Measurements from ENCODE around the gene NXT1. TPM values are rescaled to one million over a fixed set of nuclear protein-coding genes. Genes with fewer than 3 reads are reported as not detected.

Gene NXT1
- total and polyA plus RNA-seq, 10 of the 15 experiments (the other 5 are each of a cell fraction or from before 2014, with no cell fraction given) = 10.2 to 66.7 (median 44.0) TPM

- Histone ChIP-seq H3K27ac (ENCODE audit: control insufficient read depth, insufficient read depth) (no peak overlapping the region), H2AFZ (ENCODE audit: control insufficient read depth, low read depth, low read length) (no peak overlapping the region), H3K4me2 (ENCODE audit: control insufficient read depth, insufficient read depth) (no peak overlapping the region), H3K4me3 (no peak overlapping the region), H3K9me3 (replicated peaks; ENCODE audit: control insufficient read depth, insufficient read depth, low read length) (no peaks in the 10 kb centered on the region; the same call in 2 of the 3 replicates), H3K27me3 (replicated peaks in 1 of 2; ENCODE audit: control insufficient read depth in 2 of 2, insufficient read depth in 2 of 2, low read length in 1 of 2) (no peaks in the 10 kb centered on the region), H3K36me3 (ENCODE audit: control insufficient read depth in 2 of 2, insufficient read depth in 2 of 2, low read length in 1 of 2) (no peaks in the 10 kb centered on the region), H3K79me2 (ENCODE audit: control insufficient read depth, insufficient read depth, low read length) (no peaks in the 10 kb centered on the region), H3K4me1 (ENCODE audit: control insufficient read depth, insufficient read depth, low read length) (peaks cover 12% of the 10 kb centered on the region), H3K9ac (ENCODE audit: control insufficient read depth, insufficient read depth, low read length) (no peak overlapping the region), H4K20me1 (ENCODE audit: control insufficient read depth, insufficient read depth) (no peaks in the 10 kb centered on the region; the same call in 1 of the 2 replicates)
- no peak for DNase-seq (ENCODE audit: low read depth, low spot score)
- ChIA-PET RAD21 (ENCODE audit: unreplicated experiment) (no interaction called here), CTCF (interaction anchor here (0.6 kb wide), 1 partner anchor 214 kb away, joined by 3 read pairs; no protein-coding TSS in a partner anchor), SMC1A (ENCODE audit: uncharacterized antibody, unreplicated experiment) (interaction anchor here (0.9 kb wide), 1 partner anchor 81 kb away, joined by 4 read pairs; no protein-coding TSS in a partner anchor), POLR2A (no interaction called here)
- intact Hi-C loops (cut with micrococcal nuclease; ENCODE audit: unreplicated experiment) (no loop called here), in situ Hi-C loops (cut with MboI) (no loop called here)
- TF ChIP-seq YY1 (IDR thresholded peaks at IDR 0.05; ENCODE audit: low read depth, low read length) = no peak
- TF ChIP-seq, protein P1, sequence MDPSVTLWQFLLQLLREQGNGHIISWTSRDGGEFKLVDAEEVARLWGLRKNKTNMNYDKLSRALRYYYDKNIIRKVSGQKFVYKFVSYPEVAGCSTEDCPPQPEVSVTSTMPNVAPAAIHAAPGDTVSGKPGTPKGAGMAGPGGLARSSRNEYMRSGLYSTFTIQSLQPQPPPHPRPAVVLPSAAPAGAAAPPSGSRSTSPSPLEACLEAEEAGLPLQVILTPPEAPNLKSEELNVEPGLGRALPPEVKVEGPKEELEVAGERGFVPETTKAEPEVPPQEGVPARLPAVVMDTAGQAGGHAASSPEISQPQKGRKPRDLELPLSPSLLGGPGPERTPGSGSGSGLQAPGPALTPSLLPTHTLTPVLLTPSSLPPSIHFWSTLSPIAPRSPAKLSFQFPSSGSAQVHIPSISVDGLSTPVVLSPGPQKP (IDR thresholded peaks at IDR 0.05; ENCODE audit: low read depth, low read length) = no peak
- no peak for TF ChIP-seq CHD1 (IDR thresholded peaks at IDR 0.05; ENCODE audit: low read depth, low read length)
- no peak for TF ChIP-seq EGR1 (IDR thresholded peaks at IDR 0.05; ENCODE audit: borderline replicate concordance in 1 of 2, low read depth in 2 of 2, low read length in 2 of 2)
- no peak for TF ChIP-seq KLF5 (IDR thresholded peaks at IDR 0.05; ENCODE audit: partially characterized antibody)
- TF ChIP-seq LARP7 (IDR thresholded peaks at IDR 0.05) = no peak
- no peak for TF ChIP-seq SP1 (IDR thresholded peaks at IDR 0.05; ENCODE audit: low read depth, low read length)
- TF ChIP-seq ATF2 (IDR thresholded peaks at IDR 0.05; ENCODE audit: low read length) = no peak
- no peak for TF ChIP-seq NR2C1 (IDR thresholded peaks at IDR 0.05)
- BruUV-seq (replicated peaks) = no TSS peak
- FAIRE-seq = no peak
- ATAC-seq = no peak
Measured at GRCh38 chr20:23337312-23337711, 13.3 kb upstream of the NXT1 start.

All from GM12878 (cell line).